Endothelial cell of umbilical vein (primary cell): ENCODE results near the gene PTPRD.

Experiments used
- CTCF ChIP-seq, 2 donors: IDR thresholded peaks; 1 replicate in 1 of 2; 2 replicates in 1 of 2; pipeline ENCODE4 v1.5.1; 2011; ENCODE audit warnings: low read length in 2 of 2, mild to moderate bottlenecking in 2 of 2, moderate library complexity in 2 of 2, control low read depth in 1 of 2, inconsistent platforms in 1 of 2, low read depth in 1 of 2; ENCODE audit not compliant: insufficient read depth in 1 of 2; ENCODE audit errors: extremely low read depth in 1 of 2
- MYC ChIP-seq: IDR thresholded peaks from one replicate; pipeline ENCODE4 v1.6.1; 2011; ENCODE audit warnings: mild to moderate bottlenecking, low read depth, low read length
- POLR2A ChIP-seq: IDR thresholded peaks from 2 replicates; pipeline ENCODE4 v1.6.1; 2012; ENCODE audit warnings: low read depth, mild to moderate bottlenecking, control low read depth, low read length

- TF ChIP-seq CTCF (IDR thresholded peaks at IDR 0.05; ENCODE audit: extremely low read depth in 1 of 2, insufficient read depth in 1 of 2, low read depth in 1 of 2, low read length in 2 of 2) (no peak), MYC (no peak), POLR2A (no peak)
Measured at GRCh38 chr9:10534850-10535249, 78.0 kb downstream of the PTPRD start.
